ENCODE data around the gene ATP6AP1.
A peak's percentile ranks its signal among the peaks of the same experiment; 100 is the strongest.

The ATP6AP1 gene

DNA sequence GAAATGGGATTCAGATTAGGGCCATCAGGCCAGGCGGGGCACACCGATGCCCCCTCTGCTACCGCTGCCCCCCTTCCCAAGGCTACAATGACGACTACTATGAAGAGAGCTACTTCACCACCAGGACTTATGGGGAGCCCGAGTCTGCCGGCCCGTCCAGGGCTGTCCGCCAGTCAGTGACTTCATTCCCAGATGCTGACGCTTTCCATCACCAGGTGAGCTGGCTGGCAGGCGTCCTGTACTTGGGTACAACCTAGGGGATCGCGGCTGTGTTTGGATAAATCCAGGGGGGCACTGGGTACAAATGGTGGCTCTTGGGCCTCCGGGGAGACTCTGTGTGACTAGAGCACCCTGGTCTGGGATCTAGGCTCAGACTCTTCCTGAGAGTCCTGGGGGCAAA is 48.3 kb upstream of the ATP6AP1 start:
- Histone ChIP-seq H3K9me2 (replicated peaks; ENCODE audit: low read depth, low read length) (no peaks in the 10 kb centered on the region), H3K27me3 (ENCODE audit: insufficient read depth, low read length, poor library complexity, severe bottlenecking) (no peaks in the 10 kb centered on the region), H4K20me1 (ENCODE audit: insufficient read depth, low read length, poor library complexity, severe bottlenecking) (peaks cover 4% of the 10 kb centered on the region), H2AFZ (ENCODE audit: low read length) (no peak overlapping the region), H3K4me2 (ENCODE audit: low read depth, low read length, poor library complexity, severe bottlenecking) (peak overlapping the region; percentile 85), H3K4me1 (ENCODE audit: insufficient read depth, low read length, poor library complexity, severe bottlenecking) (peaks cover 6% of the 10 kb centered on the region), H3K4me3 (ENCODE audit: low read length, poor library complexity, severe bottlenecking) (peak overlapping the region; percentile 86), H3K36me3 (ENCODE audit: insufficient read depth, low read length) (no peaks in the 10 kb centered on the region), H3K79me2 (ENCODE audit: insufficient read depth, low read length) (peaks cover 18% of the 10 kb centered on the region; the same call in 1 of the 2 replicates), H3F3A (ENCODE audit: low read depth) (no peaks in the 10 kb centered on the region), H3K9me3 (ENCODE audit: insufficient read depth, low read depth, low read length) (no peaks in the 10 kb centered on the region), H3K9ac (ENCODE audit: low read depth, low read length, poor library complexity, severe bottlenecking) (peak overlapping the region; percentile 98)
- no peak for TF ChIP-seq EZH2phosphoT487 (IDR thresholded peaks at IDR 0.05; ENCODE audit: borderline replicate concordance)
- TF ChIP-seq, protein P1, sequence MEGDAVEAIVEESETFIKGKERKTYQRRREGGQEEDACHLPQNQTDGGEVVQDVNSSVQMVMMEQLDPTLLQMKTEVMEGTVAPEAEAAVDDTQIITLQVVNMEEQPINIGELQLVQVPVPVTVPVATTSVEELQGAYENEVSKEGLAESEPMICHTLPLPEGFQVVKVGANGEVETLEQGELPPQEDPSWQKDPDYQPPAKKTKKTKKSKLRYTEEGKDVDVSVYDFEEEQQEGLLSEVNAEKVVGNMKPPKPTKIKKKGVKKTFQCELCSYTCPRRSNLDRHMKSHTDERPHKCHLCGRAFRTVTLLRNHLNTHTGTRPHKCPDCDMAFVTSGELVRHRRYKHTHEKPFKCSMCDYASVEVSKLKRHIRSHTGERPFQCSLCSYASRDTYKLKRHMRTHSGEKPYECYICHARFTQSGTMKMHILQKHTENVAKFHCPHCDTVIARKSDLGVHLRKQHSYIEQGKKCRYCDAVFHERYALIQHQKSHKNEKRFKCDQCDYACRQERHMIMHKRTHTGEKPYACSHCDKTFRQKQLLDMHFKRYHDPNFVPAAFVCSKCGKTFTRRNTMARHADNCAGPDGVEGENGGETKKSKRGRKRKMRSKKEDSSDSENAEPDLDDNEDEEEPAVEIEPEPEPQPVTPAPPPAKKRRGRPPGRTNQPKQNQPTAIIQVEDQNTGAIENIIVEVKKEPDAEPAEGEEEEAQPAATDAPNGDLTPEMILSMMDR (conservative IDR thresholded peaks at IDR 0.05; ENCODE audit: low read length) = no peak

DNA sequence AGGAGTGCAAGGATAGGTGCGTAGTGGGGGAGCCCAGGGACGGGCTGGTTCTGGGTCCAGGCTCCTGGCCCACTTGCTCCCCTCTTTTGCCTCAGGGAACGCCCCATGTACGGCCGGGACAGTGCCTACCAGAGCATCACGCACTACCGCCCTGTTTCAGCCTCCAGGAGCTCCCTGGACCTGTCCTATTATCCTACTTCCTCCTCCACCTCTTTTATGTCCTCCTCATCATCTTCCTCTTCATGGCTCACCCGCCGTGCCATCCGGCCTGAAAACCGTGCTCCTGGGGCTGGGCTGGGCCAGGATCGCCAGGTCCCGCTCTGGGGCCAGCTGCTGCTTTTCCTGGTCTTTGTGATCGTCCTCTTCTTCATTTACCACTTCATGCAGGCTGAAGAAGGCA is 47.7 kb upstream of the ATP6AP1 start:
- peaks cover 18% of the 10 kb centered on the region; the same call in 1 of the 2 replicates for H3K79me2 ChIP-seq (ENCODE audit: insufficient read depth, low read length)
- peak overlapping the region; percentile 85 for H3K4me2 ChIP-seq (ENCODE audit: low read depth, low read length, poor library complexity, severe bottlenecking)
- H2AFZ ChIP-seq (ENCODE audit: low read length) = no peak overlapping the region
- H3F3A ChIP-seq (ENCODE audit: low read depth) = no peaks in the 10 kb centered on the region
- H3K36me3 ChIP-seq (ENCODE audit: insufficient read depth, low read length) = no peaks in the 10 kb centered on the region
- TF ChIP-seq, protein P1 (conservative IDR thresholded peaks at IDR 0.05; ENCODE audit: low read length) = no peak
- TF ChIP-seq EZH2phosphoT487 (IDR thresholded peaks at IDR 0.05; ENCODE audit: borderline replicate concordance) = no peak
- no peaks in the 10 kb centered on the region for H3K9me3 ChIP-seq (ENCODE audit: insufficient read depth, low read depth, low read length)
- peaks cover 6% of the 10 kb centered on the region for H3K4me1 ChIP-seq (ENCODE audit: insufficient read depth, low read length, poor library complexity, severe bottlenecking)
- H3K4me3 ChIP-seq (ENCODE audit: low read length, poor library complexity, severe bottlenecking) = peak overlapping the region; percentile 86
- H3K9ac ChIP-seq (ENCODE audit: low read depth, low read length, poor library complexity, severe bottlenecking) = peak overlapping the region; percentile 98
- peaks cover 4% of the 10 kb centered on the region for H4K20me1 ChIP-seq (ENCODE audit: insufficient read depth, low read length, poor library complexity, severe bottlenecking)
- no peaks in the 10 kb centered on the region for H3K9me2 ChIP-seq (replicated peaks; ENCODE audit: low read depth, low read length)
- no peaks in the 10 kb centered on the region for H3K27me3 ChIP-seq (ENCODE audit: insufficient read depth, low read length, poor library complexity, severe bottlenecking)

DNA sequence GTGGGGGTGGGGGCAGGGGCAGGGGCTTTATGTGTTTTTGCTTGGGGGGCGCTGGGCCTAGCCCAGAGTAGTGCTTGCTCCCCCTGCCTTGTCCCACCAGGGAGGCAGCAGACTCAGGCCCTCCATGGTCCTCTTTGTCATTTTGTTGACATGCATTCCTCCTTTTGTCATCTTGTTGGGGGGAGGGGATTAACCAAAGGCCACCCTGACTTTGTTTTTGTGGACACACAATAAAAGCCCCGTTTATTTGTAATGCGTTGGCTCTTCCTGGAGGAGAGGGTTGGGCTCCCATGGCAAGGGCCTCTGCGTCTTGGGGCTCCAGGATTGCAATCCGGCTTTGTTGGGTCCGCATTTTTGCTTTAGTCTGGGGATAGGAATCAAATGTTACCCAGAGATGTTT is 47.2 kb upstream of the ATP6AP1 start:
- H3K9me2 ChIP-seq (replicated peaks; ENCODE audit: low read depth, low read length) = no peaks in the 10 kb centered on the region
- no peaks in the 10 kb centered on the region for H3F3A ChIP-seq (ENCODE audit: low read depth)
- H3K79me2 ChIP-seq (ENCODE audit: insufficient read depth, low read length) = peaks cover 18% of the 10 kb centered on the region; the same call in 1 of the 2 replicates
- no peak for TF ChIP-seq EZH2phosphoT487 (IDR thresholded peaks at IDR 0.05; ENCODE audit: borderline replicate concordance)
- TF ChIP-seq, protein P1 (conservative IDR thresholded peaks at IDR 0.05; ENCODE audit: low read length) = no peak
- H3K27me3 ChIP-seq (ENCODE audit: insufficient read depth, low read length, poor library complexity, severe bottlenecking) = no peaks in the 10 kb centered on the region
- no peak overlapping the region for H2AFZ ChIP-seq (ENCODE audit: low read length)
- H3K9me3 ChIP-seq (ENCODE audit: insufficient read depth, low read depth, low read length) = no peaks in the 10 kb centered on the region
- H3K36me3 ChIP-seq (ENCODE audit: insufficient read depth, low read length) = no peaks in the 10 kb centered on the region
- no peak overlapping the region for H3K4me3 ChIP-seq (ENCODE audit: low read length, poor library complexity, severe bottlenecking)
- no peak overlapping the region for H3K4me2 ChIP-seq (ENCODE audit: low read depth, low read length, poor library complexity, severe bottlenecking)
- H4K20me1 ChIP-seq (ENCODE audit: insufficient read depth, low read length, poor library complexity, severe bottlenecking) = peaks cover 4% of the 10 kb centered on the region
- H3K4me1 ChIP-seq (ENCODE audit: insufficient read depth, low read length, poor library complexity, severe bottlenecking) = peaks cover 6% of the 10 kb centered on the region
- no peak overlapping the region for H3K9ac ChIP-seq (ENCODE audit: low read depth, low read length, poor library complexity, severe bottlenecking)

All from Loucy (cell line).